A673 (cell line): Measurements from ENCODE around the gene STK26. TPM values are rescaled to one million over a fixed set of nuclear protein-coding genes. Genes with fewer than 3 reads are reported as not detected.

Source experiments
- BruUV-seq: library from RNA; stranded (reverse); fragments of 400-500 nt; replicated peaks from 2 replicates; lab custom pipeline; 2021; lab: Mats Ljungman, UMichigan
- CTCF ChIA-PET: fragments of 300-600 bp; sonication (Branson Sonifier 250); formaldehyde crosslinking; loops from one replicate; lab custom pipeline; 2022; ENCODE audit warnings: antibody characterized with exemption; lab: Charles Lee
- POLR2A ChIA-PET: fragments of 300-600 bp; sonication (Branson Sonifier 250); formaldehyde crosslinking; loops from one replicate; lab custom pipeline; 2022; ENCODE audit warnings: antibody characterized with exemption; ENCODE audit not compliant: low non-redundant PET; lab: Charles Lee
- DNase-seq: peaks from one replicate; pipeline ENCODE4 v3.0.0-alpha.2; 2015; ENCODE audit warnings: low spot score
- H3K27ac ChIP-seq: fragments of 200-600 bp; sonication (generic); 2 replicates; pipeline ENCODE4 v1.5.1; 2016; ENCODE audit warnings: mixed run types, low read depth, mild to moderate bottlenecking, mixed read lengths, antibody characterized with exemption, low read length; ENCODE audit not compliant: poor library complexity, severe bottlenecking
- H3K27me3 ChIP-seq: fragments of 200-600 bp; sonication (generic); replicated peaks from 2 replicates; pipeline ENCODE4 v1.6.1; 2017; ENCODE audit warnings: mixed run types, low read depth, mild to moderate bottlenecking, mixed read lengths, antibody characterized with exemption, low read length; ENCODE audit not compliant: insufficient read depth, poor library complexity
- H3K36me3 ChIP-seq: fragments of 200-600 bp; sonication (generic); 2 replicates; pipeline ENCODE4 v1.6.1; 2016; ENCODE audit warnings: mixed run types, mild to moderate bottlenecking, mixed read lengths, antibody characterized with exemption, low read length; ENCODE audit not compliant: insufficient read depth, poor library complexity, severe bottlenecking
- H3K4me1 ChIP-seq: fragments of 200-600 bp; sonication (generic); 2 replicates; pipeline ENCODE4 v1.6.1; 2017; ENCODE audit warnings: mixed run types, mild to moderate bottlenecking, mixed read lengths, antibody characterized with exemption, low read length; ENCODE audit not compliant: insufficient read depth, poor library complexity, severe bottlenecking
- H3K4me3 ChIP-seq: fragments of 200-600 bp; sonication (generic); 2 replicates; pipeline ENCODE4 v1.5.1; 2016; ENCODE audit warnings: low read depth, mixed run types, mild to moderate bottlenecking, mixed read lengths, low read length; ENCODE audit not compliant: poor library complexity, severe bottlenecking
- H3K9me3 ChIP-seq: fragments of 200-600 bp; sonication (generic); 2 replicates; pipeline ENCODE4 v1.6.1; 2016; ENCODE audit warnings: mixed run types, low read depth, mild to moderate bottlenecking, mixed read lengths, antibody characterized with exemption, low read length; ENCODE audit not compliant: poor library complexity, severe bottlenecking
- EZH2 ChIP-seq: fragments of 200-600 bp; sonication (generic); IDR thresholded peaks from 2 replicates; pipeline ENCODE4 v1.6.1; 2017; ENCODE audit warnings: borderline replicate concordance, low read depth, mild to moderate bottlenecking, mixed read lengths, antibody characterized with exemption, low read length; ENCODE audit not compliant: poor library complexity, severe bottlenecking
- intact Hi-C: fragments of 100-400 bp; cut with micrococcal nuclease; formaldehyde crosslinking; loops from one replicate; pipeline ENCODE4 v1.10.0; 2022; ENCODE audit not compliant: unreplicated experiment
- total RNA-seq: library from RNA; stranded (reverse); gene quantifications from 2 replicates; pipeline ENCODE4 v1.2.3, GENCODE V29; 2021
- TF ChIP-seq, protein P1 (sequence below): fragments of 300-800, 200-600 bp; sonication (generic); conservative IDR thresholded peaks from 2 replicates; pipeline ENCODE4 v1.5.1; 2017; ENCODE audit warnings: low read depth, mild to moderate bottlenecking, antibody characterized with exemption, low read length, moderate library complexity, mixed read lengths

The STK26 gene
- total RNA-seq, 1 experiment from 2014 or later = 60.8 TPM

GRCh38 chrX:132063862-132064261, 40.8 kb downstream of the STK26 start:
- no peaks in the 10 kb centered on the region for H3K27me3 ChIP-seq
- no peak for DNase-seq
- H3K27ac ChIP-seq = no peak overlapping the region
- H3K4me1 ChIP-seq = no peaks in the 10 kb centered on the region
- ChIA-PET POLR2A (no interaction called here), CTCF (no interaction called here)
- H3K4me3 ChIP-seq = no peak overlapping the region
- no TSS peak for BruUV-seq
- no peaks in the 10 kb centered on the region for H3K36me3 ChIP-seq
- TF ChIP-seq EZH2 = no peak
- TF ChIP-seq, protein P1, sequence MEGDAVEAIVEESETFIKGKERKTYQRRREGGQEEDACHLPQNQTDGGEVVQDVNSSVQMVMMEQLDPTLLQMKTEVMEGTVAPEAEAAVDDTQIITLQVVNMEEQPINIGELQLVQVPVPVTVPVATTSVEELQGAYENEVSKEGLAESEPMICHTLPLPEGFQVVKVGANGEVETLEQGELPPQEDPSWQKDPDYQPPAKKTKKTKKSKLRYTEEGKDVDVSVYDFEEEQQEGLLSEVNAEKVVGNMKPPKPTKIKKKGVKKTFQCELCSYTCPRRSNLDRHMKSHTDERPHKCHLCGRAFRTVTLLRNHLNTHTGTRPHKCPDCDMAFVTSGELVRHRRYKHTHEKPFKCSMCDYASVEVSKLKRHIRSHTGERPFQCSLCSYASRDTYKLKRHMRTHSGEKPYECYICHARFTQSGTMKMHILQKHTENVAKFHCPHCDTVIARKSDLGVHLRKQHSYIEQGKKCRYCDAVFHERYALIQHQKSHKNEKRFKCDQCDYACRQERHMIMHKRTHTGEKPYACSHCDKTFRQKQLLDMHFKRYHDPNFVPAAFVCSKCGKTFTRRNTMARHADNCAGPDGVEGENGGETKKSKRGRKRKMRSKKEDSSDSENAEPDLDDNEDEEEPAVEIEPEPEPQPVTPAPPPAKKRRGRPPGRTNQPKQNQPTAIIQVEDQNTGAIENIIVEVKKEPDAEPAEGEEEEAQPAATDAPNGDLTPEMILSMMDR = no peak
- intact Hi-C loops = no loop called here
- H3K9me3 ChIP-seq = no peaks in the 10 kb centered on the region

DNA sequence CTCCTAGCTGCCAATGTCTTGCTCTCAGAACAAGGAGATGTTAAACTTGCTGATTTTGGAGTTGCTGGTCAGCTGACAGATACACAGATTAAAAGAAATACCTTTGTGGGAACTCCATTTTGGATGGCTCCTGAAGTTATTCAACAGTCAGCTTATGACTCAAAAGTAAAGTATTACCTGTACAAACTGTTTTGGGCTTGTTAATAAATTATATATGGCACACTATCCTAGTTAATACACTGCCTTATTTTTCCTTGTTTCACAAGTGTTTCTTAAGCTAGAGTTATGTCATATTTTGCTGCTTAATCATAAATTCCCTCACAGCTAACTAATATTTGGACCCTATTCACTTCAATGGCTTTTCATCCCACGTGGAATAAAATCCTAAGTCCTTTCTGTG, 45.3 kb downstream of the STK26 start:
- POLR2A ChIA-PET = no interaction called here
- intact Hi-C loops = no loop called here

GRCh38 chrX:132071254-132071653, 48.2 kb downstream of the STK26 start:
- ChIA-PET CTCF (interaction anchor here (0.6 to 1.0 kb wide), 3 partner anchors 12 to 230 kb away, joined by 3 to 5 read pairs (median 4); no protein-coding TSS in a partner anchor), POLR2A (no interaction called here)
- H3K27me3 ChIP-seq = peaks cover 5% of the 10 kb centered on the region
- no TSS peak for BruUV-seq
- no peaks in the 10 kb centered on the region for H3K9me3 ChIP-seq
- H3K27ac ChIP-seq = no peak overlapping the region
- H3K36me3 ChIP-seq = no peaks in the 10 kb centered on the region
- intact Hi-C loops = loop anchor here (5.0 kb wide), 1 partner anchor 229 kb away; no protein-coding TSS in a partner anchor
- DNase-seq = peak; percentile 15
- H3K4me3 ChIP-seq = no peak overlapping the region
- no peak for TF ChIP-seq EZH2
- TF ChIP-seq, protein P1 = peak; percentile 47
- H3K4me1 ChIP-seq = no peaks in the 10 kb centered on the region

More for the DNA sequence above, 45.3 kb downstream of the STK26 start:
- Histone ChIP-seq H3K4me1 (no peaks in the 10 kb centered on the region), H3K27ac (no peak overlapping the region), H3K27me3 (peaks cover 3% of the 10 kb centered on the region), H3K9me3 (no peaks in the 10 kb centered on the region), H3K4me3 (no peak overlapping the region), H3K36me3 (no peaks in the 10 kb centered on the region)
- no peak for DNase-seq
- TF ChIP-seq, protein P1 = no peak
- TF ChIP-seq EZH2 = no peak
- CTCF ChIA-PET = no interaction called here
- BruUV-seq = no TSS peak
